Natural killer cell (primary cell): ENCODE measurements around the gene PSMD13. TPM values are rescaled to one million over a fixed set of nuclear protein-coding genes. Genes with fewer than 3 reads are reported as not detected.
A peak's percentile ranks its signal among the peaks of the same experiment; 100 is the strongest.

Experiments
- ATAC-seq, 3 donors: fragments of 150-1000 bp in 2 of 3; fragments of 200-7000 bp in 1 of 3; cut with Tn5 transposase; 1 replicate in 1 of 3; 2 replicates in 2 of 3; pipeline ENCODE4 v1.10.0; 2021; ENCODE audit warnings: mild to moderate bottlenecking in 2 of 3, moderate library complexity in 2 of 3
- DNase-seq, 2 donors: peaks; one replicate each; pipeline versions ENCODE4 v3.0.0 to v3.0.0-alpha.2; 2013 to 2021; ENCODE audit warnings: mixed read lengths in 1 of 2
- H3K27ac ChIP-seq: one replicate; pipeline ENCODE4 v1.5.1; 2013; ENCODE audit warnings: mild to moderate bottlenecking, low read length
- H3K27me3 ChIP-seq: one replicate; pipeline ENCODE4 v1.6.1; 2013; ENCODE audit warnings: low read length; ENCODE audit not compliant: control insufficient read depth, insufficient read depth
- H3K36me3 ChIP-seq: one replicate; pipeline ENCODE4 v1.6.1; 2013; ENCODE audit warnings: low read length; ENCODE audit not compliant: control insufficient read depth, insufficient read depth
- H3K4me1 ChIP-seq: one replicate; pipeline ENCODE4 v1.6.1; 2013; ENCODE audit warnings: low read length; ENCODE audit not compliant: control insufficient read depth, insufficient read depth
- H3K4me3 ChIP-seq: one replicate; pipeline ENCODE4 v1.5.1; 2013; ENCODE audit warnings: low read length
- H3K9me3 ChIP-seq: one replicate; pipeline ENCODE4 v1.6.1; 2013; ENCODE audit warnings: low read length; ENCODE audit not compliant: control insufficient read depth, insufficient read depth
- H3K27ac Mint-ChIP-seq, 2 donors: one replicate each; pipeline ENCODE4 v1.8.0; 2022; ENCODE audit warnings: mild to moderate bottlenecking in 2 of 2, mixed read lengths in 2 of 2, moderate library complexity in 1 of 2
- H3K27me3 Mint-ChIP-seq, 2 donors: one replicate each; pipeline ENCODE4 v1.8.0; 2022; ENCODE audit warnings: low read depth in 2 of 2, mixed read lengths in 2 of 2
- H3K36me3 Mint-ChIP-seq: one replicate; pipeline ENCODE4 v1.8.0; 2022; ENCODE audit warnings: mixed read lengths
- H3K4me1 Mint-ChIP-seq, 2 donors: one replicate each; pipeline ENCODE4 v1.8.0; 2022; ENCODE audit warnings: mixed read lengths in 2 of 2
- H3K4me3 Mint-ChIP-seq: one replicate; pipeline ENCODE4 v1.8.0; 2022; ENCODE audit warnings: mild to moderate bottlenecking, moderate library complexity, mixed read lengths
- H3K9me3 Mint-ChIP-seq, 2 donors: one replicate each; pipeline ENCODE4 v1.8.0; 2022; ENCODE audit warnings: mixed read lengths in 2 of 2
- WGBS: methylation state at CpG from one replicate; pipeline ENCODE4 v1.1.7; 2013; ENCODE audit warnings: missing lambda C conversion rate; ENCODE audit not compliant: insufficient coverage; 5-methylcytosine and 5-hydroxymethylcytosine counted together
- intact Hi-C: fragments of 100-400 bp; cut with micrococcal nuclease; formaldehyde crosslinking; loops from one replicate; pipeline ENCODE4 v1.14.2; 2022
- total RNA-seq, 4 donors: library from RNA; stranded (reverse); fragments of 120-200 nt in 1 of 4; gene quantifications; one replicate each; pipeline versions ENCODE4 v1.2.3 to v1.2.4, GENCODE V29; 2013 to 2022
- TF ChIP-seq, protein P1 (sequence below): fragments of 200-600 bp; IDR thresholded peaks from one replicate; pipeline ENCODE4 v1.8.0; 2022; ENCODE audit warnings: antibody characterized with exemption

Gene PSMD13
- total RNA-seq, 3 donors from 2014 or later (not counting 1 experiment from before 2014, with no cell fraction given) = 94.6 to 111 (median 104) TPM

DNA sequence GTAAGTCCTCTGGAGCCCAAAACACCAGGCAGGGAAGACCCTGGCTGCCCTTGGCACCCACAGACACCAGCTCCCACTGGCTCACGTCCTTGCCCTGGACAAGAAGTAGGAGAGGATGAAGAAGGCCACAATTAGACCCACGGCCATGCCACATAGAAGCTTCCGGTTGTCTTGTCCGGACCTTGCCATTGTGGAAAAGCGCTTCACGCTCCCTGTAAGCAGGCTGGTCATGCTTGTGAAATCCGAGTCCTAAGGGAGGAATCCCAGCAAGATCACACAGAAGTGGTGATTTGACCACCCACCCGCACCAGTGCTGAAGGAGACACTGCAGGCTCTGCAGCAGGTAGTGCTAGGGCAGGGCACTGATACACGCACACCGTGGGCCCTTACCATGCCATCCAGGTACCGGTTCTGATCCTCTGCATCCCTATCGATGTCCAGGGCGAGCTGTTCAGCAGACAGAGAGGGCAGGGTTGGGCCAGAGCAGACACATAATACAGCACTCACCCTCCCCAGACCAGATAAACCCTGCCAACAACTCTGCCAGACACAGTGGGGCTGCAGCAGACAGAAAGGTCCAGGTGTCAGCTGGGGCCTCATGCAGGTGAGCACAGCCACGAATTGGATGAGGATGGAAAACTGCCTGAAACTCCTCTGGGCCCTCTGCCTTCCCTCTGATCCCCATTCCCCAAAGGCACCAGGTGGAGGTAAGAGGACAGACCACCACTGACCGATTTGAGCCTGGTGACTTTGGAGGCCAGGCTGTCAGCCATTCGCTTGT is 31.4 kb upstream of the PSMD13 start:
- no peaks in the 10 kb centered on the region for H3K9me3 Mint-ChIP-seq
- H3K27me3 Mint-ChIP-seq = no peaks in the 10 kb centered on the region
- DNase-seq (no peak), ATAC-seq (no peak)
- H3K27ac Mint-ChIP-seq = no peak overlapping the region
- intact Hi-C loops = loop anchor here (5.0 kb wide), 2 partner anchors 152 to 212 kb away; no protein-coding TSS in a partner anchor
- WGBS = 95% methylated on average over 16 of the region's 16 CpGs
- no peaks in the 10 kb centered on the region for H3K27me3 ChIP-seq
- H3K4me1 Mint-ChIP-seq = peaks cover 43 to 53% of the 10 kb centered on the region in 2 donors
- no peaks in the 10 kb centered on the region for H3K36me3 Mint-ChIP-seq
- H3K9me3 ChIP-seq = no peaks in the 10 kb centered on the region
- peaks cover 50% of the 10 kb centered on the region for H3K4me1 ChIP-seq
- H3K36me3 ChIP-seq = peaks cover 38% of the 10 kb centered on the region
- H3K27ac ChIP-seq = no peak overlapping the region
- peak overlapping the region; percentile 47 for H3K4me3 Mint-ChIP-seq
- no peak overlapping the region for H3K4me3 ChIP-seq
- TF ChIP-seq, protein P1, sequence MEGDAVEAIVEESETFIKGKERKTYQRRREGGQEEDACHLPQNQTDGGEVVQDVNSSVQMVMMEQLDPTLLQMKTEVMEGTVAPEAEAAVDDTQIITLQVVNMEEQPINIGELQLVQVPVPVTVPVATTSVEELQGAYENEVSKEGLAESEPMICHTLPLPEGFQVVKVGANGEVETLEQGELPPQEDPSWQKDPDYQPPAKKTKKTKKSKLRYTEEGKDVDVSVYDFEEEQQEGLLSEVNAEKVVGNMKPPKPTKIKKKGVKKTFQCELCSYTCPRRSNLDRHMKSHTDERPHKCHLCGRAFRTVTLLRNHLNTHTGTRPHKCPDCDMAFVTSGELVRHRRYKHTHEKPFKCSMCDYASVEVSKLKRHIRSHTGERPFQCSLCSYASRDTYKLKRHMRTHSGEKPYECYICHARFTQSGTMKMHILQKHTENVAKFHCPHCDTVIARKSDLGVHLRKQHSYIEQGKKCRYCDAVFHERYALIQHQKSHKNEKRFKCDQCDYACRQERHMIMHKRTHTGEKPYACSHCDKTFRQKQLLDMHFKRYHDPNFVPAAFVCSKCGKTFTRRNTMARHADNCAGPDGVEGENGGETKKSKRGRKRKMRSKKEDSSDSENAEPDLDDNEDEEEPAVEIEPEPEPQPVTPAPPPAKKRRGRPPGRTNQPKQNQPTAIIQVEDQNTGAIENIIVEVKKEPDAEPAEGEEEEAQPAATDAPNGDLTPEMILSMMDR = no peak

DNA sequence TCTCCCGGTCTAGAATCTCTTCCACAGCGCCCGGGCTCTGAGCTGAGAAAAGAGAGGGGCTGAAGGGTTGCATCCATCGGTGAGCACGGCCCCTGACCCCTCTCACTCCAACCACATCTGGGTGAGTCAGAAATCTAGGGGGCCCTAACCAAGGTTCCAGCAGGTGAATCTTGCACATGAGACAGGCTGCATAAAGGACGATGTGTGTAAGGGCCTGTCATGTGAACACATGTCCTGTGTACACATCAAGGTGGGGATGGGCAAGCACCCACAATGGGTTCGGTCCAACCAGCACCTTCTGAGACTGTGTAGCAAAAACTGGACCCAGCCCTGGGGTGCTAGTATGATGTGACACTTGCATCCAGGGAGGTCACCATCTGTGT is 30.8 kb upstream of the PSMD13 start:
- H3K9me3 ChIP-seq = no peaks in the 10 kb centered on the region
- peak overlapping the region; percentile 99 for H3K27ac Mint-ChIP-seq
- H3K27me3 ChIP-seq = no peaks in the 10 kb centered on the region
- peaks cover 50% of the 10 kb centered on the region for H3K4me1 ChIP-seq
- intact Hi-C loops = loop anchor here (5.0 kb wide), 2 partner anchors 151 to 211 kb away; no protein-coding TSS in a partner anchor
- no peaks in the 10 kb centered on the region for H3K27me3 Mint-ChIP-seq
- H3K9me3 Mint-ChIP-seq = no peaks in the 10 kb centered on the region
- 89% methylated on average over 4 of the region's 7 CpGs for WGBS
- H3K36me3 Mint-ChIP-seq = no peaks in the 10 kb centered on the region
- peaks cover 43 to 58% of the 10 kb centered on the region in 2 donors for H3K4me1 Mint-ChIP-seq
- H3K4me3 ChIP-seq = peak overlapping the region; percentile 76
- H3K27ac ChIP-seq = no peak overlapping the region
- TF ChIP-seq, protein P1 = no peak
- DNase-seq (no peak), ATAC-seq (no peak)
- H3K36me3 ChIP-seq = peaks cover 42% of the 10 kb centered on the region
- H3K4me3 Mint-ChIP-seq = peak overlapping the region; percentile 97

DNA sequence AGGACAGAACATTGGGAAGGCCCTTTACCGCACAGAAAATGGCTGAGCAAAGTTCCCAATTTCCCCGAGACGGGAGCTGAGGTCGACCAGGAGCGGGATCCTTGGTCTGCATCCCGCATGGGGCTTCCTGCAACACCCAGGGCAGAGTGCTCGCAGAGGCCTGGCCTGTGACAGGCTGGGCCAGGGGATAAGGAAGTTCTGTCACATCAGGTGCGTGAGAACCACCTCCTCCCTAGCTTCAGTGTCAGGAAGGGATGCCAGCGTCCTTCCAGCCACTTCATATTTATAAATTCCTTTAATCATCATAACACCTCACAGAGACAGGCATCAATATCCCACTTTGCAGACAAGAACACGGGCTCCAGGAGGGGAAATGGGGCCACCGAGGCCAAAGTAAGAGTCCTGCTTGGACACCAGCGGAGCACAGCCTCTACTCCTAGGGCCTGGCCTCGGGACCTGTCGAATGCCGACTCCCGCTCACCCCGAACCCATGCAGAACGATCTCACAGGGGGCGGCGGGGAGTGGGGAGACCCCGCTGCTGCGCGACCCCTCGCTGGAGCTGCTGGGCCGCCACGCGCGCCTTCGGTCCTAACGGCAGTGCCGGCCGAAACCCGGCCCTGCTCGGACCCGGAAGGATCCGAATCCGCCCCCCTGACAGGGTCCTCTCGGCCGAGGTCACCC is 30.1 kb upstream of the PSMD13 start:
- H3K4me1 Mint-ChIP-seq = peaks cover 43 to 58% of the 10 kb centered on the region in 2 donors
- H3K9me3 ChIP-seq = no peaks in the 10 kb centered on the region
- WGBS = 3% methylated on average over 39 of the region's 39 CpGs
- H3K36me3 ChIP-seq = peaks cover 47% of the 10 kb centered on the region
- H3K4me3 Mint-ChIP-seq = peak overlapping the region; percentile 97
- no peaks in the 10 kb centered on the region for H3K9me3 Mint-ChIP-seq
- peak in 1 of 2 donors; percentile 57 for DNase-seq
- H3K27me3 ChIP-seq = no peaks in the 10 kb centered on the region
- TF ChIP-seq, protein P1 = no peak
- peak overlapping the region; percentile 78 for H3K27ac ChIP-seq
- H3K27me3 Mint-ChIP-seq = no peaks in the 10 kb centered on the region
- peak overlapping the region; percentile 99 for H3K27ac Mint-ChIP-seq
- no peaks in the 10 kb centered on the region for H3K36me3 Mint-ChIP-seq
- H3K4me3 ChIP-seq = peak overlapping the region; percentile 76
- no peak for ATAC-seq
- intact Hi-C loops = loop anchor here (1.0 to 5.0 kb wide), 5 partner anchors 30 to 244 kb away; partner anchors contain the start of genes PSMD13, PTDSS2 and SIRT3
- H3K4me1 ChIP-seq = peaks cover 50% of the 10 kb centered on the region
